GM21367 (cell line): Measurements from ENCODE around the gene DAAM1.
A peak's percentile ranks its signal among the peaks of the same experiment; 100 is the strongest.

Experiments used
- ATAC-seq: cut with Tn5 transposase; IDR thresholded peaks from one replicate; pipeline ENCODE4 v1.9.1; 2021; ENCODE audit not compliant: unreplicated experiment

DAAM1 gene

DNA sequence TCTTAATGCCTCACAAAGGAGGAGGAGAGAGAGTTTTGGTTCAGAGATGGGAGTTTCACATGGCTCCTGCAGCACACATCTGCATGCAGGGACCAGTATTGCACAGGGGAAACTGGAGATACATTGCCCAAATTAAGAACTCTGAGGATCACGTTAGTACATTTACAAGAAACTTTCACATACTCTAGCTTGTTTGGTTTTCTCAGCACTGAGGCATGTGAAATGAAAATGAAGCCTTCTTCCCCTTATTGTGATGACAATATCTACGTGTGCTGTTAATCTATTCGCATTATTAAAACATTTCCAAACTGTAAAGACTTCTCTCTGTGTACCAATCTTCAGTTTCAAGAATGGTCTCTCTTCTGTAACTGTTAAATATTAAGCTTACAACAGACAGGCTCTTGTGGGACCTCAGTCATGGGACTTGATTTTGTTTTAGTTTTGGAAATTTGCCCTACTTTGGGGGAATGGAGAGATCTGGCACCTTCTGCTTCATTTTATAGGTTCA, 124.7 kb downstream of the DAAM1 start:
- no peak for ATAC-seq

DNA sequence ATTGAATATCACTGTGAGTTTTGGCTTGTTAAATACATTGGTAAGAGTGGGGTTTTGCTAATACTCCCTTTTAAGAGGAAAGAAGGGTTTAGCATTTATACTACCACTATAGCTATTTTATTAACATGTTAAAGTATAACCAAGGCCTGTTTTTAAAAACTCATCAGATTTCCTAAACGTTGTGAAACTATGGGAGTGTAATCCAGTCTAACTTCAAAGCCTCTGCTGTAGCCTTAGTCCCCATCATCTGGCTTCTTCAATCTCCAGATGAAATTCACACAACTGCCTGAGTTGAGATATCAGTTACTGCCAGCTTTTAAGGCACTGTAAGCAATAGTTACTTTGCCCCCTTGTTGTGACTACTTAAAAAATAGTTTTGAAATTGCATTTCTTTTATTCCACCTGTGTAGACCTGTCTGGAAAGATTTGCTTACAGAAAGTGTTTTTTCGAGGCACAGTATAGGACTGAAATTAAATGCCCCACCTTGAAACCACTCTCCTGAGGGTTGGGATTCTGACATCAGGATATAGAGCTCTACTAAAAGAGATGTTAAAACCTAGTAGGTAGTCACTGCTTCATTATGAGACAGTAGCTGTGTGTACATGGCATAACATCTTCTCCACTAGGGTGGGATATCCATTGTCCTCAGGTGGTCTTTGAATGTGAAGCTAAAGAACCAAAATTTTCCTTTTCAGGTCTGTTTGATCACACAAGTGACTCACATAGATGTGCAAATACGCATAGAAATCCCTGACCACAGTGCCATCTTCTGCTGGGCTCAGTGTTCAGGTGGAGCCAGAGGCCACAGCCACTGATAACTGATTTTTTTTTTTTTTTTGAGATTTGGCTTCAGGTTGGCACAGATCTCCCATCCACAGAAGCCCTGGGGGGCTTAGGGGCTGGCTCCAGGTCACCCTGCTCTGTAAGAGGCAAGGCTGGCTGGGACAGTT, 125.5 kb downstream of the DAAM1 start:
- ATAC-seq = no peak

DNA sequence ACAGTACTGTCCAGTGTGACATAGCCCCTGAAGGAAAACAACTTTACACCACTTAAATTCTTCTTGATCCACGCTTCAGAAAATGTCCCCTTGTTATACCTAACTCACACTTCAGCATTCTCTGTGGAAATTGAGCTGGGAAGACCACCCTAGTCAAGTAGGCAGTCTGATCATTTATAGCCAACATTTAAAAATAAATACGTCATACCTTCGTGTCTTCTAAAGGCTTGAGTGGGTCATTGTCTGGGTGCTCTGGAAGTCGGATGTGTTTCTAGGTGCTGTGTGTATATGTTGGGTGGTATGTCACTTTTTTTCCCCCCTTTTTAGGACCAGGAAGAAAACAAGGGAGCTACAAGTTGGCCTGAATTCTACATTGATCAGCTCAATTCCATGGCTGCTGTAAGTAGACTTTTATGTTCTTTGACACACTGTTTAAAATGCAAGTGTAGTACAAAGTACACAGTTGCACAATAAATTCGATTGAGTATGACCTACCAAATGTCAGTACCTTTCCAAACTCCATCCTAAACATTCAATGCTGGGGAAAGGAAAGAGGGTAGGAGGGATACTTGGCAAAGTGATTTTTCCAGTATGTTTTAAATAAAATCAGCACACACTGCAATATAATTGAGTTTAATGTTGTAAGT, 126.6 kb downstream of the DAAM1 start:
- no peak for ATAC-seq

DNA sequence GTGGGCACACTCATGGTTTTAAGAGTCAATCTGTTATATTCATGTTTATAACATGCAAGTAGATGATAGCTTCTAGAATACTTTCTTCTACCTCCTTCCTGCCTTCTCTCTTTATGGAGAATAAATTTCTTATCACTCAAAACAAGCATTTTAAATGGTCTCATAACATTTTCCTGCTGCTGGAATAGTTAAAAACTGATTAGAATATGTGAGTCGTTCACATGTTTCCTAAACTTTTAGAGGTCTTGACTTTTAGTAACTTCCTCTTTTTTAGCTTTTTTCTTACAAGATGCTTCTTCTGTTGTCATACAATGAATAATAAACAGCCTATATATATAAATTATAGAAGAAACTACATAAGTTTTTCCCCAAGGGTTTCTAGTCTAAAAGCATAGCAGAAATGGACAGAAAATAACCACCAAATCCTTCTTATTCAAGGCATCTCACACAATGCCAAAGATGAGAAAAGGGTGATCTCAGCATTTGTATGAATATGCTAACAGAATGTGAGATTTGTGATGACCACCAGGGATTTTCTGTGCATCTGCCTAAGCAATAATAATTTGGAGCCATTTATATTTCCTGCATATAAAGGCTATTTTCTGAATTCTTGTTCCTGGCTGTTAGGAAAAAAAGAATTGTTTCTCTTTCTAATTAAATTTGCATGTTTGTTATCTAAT, 127.8 kb downstream of the DAAM1 start:
- ATAC-seq = no peak

DNA sequence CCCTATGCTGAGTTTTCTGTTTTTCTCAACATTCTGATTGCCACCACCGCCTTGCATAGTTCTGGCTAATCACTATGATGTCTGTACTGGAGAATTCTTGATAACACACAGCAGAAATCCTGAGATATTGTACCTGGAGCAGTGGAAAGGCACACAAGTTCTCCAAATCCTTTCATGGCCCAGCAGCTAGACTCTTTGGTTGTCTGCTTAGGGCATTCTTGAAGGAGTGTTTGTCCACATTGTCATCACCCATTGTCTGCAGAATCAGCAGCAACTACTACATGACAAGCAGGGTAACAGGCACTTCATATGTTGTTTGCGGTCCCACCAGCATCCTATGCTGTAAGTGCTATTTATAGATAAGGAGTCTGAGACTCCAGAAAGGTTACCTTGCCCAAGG, 128.9 kb downstream of the DAAM1 start:
- ATAC-seq = no peak

DNA sequence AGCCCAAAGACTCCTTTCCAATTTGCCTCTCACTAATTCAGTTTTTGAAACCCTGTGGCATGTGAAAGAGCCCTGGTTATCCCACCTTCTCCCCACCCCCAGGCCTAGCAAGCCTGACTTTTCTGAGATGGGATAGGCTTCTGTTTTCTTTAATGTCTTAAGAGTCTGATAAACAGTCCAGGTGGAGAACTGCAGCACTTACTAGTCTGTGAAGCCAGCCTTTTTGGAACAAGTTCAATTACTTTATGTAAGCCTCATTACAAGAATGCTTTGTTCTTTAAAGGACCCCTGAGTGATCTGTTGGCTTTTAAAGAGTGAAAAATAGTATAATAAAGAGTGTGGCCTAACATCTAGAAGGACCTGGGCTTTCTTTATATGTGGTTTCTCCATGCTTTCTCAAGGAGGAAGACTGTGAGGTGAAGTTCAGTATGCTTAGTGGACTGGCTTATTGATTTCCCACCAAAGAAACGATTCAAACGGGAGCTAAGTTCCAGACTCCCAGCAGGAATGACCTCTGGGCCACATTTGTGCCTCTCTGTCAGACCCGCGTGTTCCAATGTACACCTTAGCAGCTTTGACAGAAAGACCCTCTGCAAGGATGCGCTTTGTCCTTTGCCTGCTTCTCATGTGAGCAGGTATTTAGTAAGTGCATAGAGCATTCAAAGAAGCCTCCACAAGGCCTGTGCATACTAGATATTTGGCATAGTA, 129.5 kb downstream of the DAAM1 start:
- no peak for ATAC-seq

DNA sequence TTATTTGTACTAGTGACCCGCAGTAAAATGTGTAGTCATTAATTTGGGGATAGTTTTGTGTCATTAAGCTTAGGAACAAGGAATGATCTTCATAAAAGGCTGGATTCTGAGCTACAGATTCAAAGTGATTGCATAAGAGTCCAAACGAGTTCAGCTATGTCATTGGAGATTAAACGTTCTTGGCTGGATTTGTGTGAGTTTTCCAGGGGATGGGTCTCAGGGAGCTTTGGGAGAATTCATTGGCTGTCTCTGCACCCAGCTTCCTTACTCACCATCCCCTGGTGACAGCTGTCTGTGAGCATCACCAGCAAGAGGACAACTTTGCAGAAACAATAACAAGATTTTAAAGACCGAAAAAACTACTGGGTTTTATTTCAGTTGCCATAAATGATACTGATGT, 130.4 kb downstream of the DAAM1 start:
- no peak for ATAC-seq

DNA sequence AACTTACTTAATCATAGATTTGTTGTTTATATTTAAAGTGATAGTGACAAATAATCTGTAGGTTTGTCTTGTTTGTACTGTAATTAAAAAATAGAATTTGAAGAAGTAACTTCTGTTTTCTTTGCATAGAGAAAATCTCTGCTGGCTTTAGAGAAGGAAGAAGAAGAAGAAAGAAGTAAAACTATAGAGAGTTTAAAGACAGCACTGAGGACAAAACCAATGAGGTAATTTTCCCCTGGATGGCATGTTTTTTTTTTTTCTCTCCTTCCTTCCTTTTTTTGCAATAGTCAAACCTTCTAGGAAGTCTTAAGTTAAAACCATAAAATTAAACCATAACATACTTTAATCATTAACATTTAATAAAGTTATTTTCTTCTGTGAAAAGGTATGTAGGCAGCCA, 131.9 kb downstream of the DAAM1 start:
- no peak for ATAC-seq

DNA sequence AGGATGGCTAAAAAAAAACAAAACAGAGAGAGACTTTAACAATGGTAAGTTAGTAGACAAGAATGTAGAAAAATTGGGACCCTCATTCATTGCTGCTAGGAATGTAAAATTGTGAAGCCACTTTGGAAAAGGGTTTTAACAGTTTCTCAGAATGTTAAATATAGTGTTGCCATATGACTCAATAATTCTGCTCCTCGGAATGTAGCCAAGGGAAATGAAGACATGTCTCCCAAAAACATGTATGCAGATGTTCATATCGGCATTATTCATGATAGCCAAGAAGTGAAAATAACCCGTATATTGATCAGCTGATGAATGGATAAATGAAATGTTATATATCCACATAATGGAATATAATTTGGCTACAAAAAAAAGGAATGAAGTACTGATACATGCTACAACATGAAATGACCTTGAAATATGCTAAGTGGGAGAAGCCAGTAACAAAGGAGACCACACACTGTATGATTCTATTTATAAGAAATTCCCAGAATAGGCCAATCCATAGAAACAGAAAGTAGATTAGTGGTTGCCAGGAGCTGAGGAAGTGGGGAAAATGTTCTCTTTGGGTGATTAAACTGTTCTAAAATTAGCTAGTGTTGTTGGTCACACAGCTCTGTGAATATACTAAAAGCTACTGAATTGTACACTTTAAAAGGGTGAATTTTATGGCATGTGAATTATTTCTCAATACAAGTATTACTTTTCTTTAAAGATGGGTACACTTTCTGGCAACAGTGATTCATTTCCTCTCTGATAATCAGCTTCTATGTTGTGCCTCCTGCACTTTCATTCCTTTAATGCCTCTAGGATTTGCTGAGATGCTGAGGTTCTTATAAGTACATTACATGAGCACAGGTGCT, 132.5 kb downstream of the DAAM1 start:
- no peak for ATAC-seq

DNA sequence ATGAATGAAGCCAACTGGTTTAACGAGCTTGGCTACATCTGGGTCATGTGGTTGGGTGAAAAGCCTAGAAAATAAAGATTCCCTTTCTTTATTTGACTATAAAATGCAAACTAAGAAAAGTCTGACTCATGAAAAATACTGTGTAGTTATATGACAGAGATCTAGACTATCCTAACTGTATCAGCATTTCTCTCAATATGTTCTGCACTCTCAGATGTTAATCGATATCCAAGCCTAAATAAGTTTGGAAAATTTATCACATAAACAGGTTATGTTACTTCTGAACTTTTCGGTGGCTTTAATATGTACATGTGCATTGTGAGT, 133.1 kb downstream of the DAAM1 start:
- no peak for ATAC-seq

DNA sequence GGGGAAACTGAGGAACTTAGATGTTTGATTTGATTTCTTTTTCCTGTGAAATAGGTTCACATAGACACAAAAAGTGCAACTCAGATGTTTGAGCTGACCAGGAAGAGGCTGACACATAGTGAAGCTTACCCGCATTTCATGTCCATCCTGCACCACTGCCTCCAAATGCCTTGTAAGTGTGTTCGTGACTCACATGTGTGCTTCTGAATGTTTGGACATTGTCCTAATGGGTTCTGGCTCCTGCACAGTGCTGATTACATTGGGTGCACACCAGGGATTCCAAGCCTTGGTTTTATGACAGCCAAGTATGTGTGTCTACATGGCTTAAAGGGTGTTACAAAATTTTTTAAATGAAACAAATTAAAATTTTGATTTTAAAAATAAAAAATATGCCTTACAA, 137.4 kb downstream of the DAAM1 start:
- ATAC-seq = no peak

DNA sequence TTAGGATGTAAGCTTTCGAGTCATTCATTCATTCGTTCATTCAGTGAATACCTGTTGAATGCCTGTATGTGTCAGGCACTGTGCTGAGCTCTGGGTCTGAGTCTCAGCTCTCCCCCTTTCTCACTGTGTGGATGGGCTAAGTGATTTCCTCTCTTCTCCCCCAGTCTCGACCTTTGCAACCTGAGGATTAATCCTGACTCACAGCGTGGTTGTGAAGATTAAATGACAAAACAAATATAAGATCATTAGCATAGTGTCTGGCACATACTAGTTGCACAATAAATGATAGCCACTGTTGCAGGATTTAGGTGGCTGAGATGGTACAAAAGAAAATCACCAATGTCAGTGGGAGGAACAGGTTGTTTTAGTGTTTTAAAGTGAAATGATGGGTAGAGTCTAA, 140.0 kb downstream of the DAAM1 start:
- no peak for ATAC-seq

DNA sequence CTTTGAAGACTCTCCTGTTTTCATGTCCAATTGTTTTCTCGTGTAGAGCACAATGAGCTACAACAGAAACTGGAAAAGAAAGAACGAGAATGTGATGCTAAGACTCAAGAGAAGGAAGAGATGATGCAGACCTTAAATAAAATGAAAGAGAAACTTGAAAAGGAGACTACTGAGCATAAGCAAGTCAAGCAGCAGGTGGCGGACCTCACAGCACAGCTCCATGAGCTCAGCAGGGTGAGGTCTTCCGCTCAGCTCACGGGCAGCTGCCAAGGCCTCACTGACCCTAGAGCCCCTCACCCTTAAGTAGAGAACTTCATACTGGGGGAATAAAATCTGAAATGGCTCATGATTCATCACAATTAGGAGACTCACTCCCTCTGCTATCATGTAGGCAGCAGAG, 142.0 kb downstream of the DAAM1 start:
- ATAC-seq = peak; percentile 82

DNA sequence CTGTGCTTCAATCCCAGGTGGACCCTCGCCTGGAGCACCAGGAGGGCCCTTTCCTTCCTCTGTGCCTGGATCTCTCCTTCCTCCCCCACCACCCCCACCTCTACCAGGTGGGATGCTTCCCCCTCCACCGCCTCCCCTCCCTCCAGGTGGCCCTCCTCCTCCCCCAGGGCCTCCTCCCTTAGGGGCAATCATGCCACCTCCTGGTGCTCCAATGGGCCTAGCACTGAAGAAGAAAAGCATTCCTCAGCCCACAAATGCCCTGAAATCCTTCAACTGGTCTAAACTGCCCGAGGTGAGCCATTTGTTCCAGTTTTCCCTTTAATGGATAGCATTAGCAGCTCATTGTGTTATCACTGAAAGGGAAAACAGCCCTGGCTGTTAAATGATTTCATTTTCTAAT, 142.8 kb downstream of the DAAM1 start:
- ATAC-seq = no peak

DNA sequence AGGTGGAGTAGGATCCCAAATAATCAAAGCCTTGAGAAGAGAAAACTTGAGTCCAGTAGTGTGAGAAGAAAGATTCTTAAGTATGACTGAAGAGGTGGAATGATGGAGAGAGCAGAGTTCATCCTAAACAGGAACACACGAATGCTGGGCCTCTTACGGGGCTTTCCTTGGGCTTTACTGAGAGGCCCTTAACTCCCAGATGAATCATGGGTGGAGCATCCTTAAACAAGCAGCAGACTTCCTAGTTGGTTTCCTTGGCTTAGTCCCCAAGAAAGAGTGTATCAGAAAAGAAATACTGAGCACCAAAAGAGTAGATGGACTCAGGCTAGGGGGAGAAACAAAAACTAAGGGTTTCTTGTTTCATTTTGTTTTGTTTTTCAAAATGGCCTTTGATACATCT, 144.3 kb downstream of the DAAM1 start:
- ATAC-seq = no peak

DNA sequence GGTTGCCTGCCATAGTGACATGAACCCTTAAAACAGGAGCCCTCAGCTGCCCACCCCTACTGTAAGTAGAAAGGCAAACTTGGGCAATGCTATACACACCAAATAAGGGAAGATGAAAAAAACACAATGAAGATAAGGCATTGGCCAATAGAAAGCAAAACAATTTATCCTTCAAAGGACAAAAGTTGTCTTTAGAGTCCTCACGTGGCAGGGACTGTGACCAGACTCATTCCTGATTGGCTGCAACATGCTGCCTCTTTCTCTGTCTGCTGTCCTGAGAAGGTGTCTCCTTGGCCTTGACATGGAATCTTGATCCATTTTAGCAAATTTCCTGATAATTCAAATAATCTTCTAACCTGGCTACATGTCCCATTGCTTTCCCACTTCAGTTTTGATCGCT, 144.8 kb downstream of the DAAM1 start:
- ATAC-seq = no peak

DNA sequence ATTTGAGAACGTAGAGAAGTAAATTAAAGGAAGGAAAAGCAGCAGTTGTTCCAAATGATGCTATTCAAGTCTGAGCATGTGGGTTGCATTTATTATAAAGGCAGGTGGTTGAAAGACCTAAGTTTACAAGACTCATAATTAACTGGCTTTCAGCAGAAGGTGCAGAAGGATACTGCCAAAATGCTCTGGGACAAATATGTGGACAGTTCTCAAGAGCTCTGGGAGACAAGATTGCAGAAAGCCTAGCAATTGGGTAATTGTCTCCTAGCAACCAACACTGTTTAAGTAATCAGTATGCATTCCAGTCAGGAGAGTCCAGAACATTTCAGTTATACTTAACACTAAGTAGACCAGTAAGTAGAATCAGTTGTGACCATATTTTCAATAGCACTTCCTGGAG, 145.2 kb downstream of the DAAM1 start:
- ATAC-seq = no peak

DNA sequence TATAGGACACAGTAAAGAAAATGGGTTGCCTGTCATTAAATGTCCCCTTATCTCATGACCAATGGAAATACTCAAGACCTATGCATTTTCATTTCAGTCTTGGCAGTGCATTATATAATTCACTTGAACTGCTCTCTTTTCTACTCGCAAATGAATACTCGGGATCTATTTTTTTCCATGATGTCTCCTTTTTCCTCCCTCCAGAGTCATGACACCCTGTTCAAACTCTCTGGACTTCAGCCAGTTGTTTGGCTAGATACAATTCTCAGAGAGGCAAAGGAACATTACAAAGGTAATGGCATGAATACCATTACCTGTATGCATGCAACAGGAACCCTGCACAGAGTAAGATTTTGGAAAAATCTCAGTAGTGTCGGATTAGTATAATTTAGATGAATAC, 145.8 kb downstream of the DAAM1 start:
- ATAC-seq = no peak

DNA sequence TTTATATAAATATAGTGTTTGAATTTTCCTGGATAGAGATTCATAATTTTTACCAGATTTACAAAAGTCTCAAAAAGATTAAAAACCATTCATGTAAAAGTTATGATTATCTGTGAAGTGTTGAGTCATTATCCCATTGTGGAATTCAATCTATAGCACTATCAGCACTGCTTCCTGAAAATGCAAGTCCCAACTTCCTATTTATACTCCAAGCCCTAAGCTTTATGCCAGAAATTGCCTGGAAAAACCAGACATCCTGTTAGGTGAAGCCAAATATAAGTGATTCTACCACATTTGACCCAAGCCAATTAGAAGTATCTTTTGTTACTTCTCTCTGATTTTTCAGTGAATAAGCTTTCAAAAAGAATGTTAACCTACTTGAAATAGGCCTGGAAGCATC, 147.6 kb downstream of the DAAM1 start:
- ATAC-seq = no peak

DNA sequence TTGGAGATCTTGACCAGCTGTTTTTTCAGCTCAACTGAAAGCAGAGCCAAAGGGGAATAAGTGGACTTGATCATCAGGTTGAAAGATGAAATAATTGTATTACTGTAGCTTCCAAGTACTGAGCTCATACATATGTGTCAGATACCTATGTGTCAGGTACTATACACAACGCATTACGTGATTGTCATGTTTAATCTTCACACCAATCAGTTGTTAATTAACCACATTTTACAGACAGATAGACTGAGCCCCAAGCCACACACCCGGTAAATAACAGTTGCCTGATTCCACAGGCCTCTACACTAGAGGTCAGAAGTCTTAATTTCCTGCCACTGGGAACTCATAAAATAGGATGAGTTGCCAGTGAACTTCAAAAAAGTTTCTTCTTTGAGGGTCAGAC, 148.2 kb downstream of the DAAM1 start:
- no peak for ATAC-seq
